ENCODE data around the gene SSC5D. TPM values are rescaled to one million over a fixed set of nuclear protein-coding genes. Genes with fewer than 3 reads are reported as not detected.
A peak's percentile ranks its signal among the peaks of the same experiment; 100 is the strongest.

Gene SSC5D
- total RNA-seq, 1 donor from 2014 or later: 0.33 TPM

DNA sequence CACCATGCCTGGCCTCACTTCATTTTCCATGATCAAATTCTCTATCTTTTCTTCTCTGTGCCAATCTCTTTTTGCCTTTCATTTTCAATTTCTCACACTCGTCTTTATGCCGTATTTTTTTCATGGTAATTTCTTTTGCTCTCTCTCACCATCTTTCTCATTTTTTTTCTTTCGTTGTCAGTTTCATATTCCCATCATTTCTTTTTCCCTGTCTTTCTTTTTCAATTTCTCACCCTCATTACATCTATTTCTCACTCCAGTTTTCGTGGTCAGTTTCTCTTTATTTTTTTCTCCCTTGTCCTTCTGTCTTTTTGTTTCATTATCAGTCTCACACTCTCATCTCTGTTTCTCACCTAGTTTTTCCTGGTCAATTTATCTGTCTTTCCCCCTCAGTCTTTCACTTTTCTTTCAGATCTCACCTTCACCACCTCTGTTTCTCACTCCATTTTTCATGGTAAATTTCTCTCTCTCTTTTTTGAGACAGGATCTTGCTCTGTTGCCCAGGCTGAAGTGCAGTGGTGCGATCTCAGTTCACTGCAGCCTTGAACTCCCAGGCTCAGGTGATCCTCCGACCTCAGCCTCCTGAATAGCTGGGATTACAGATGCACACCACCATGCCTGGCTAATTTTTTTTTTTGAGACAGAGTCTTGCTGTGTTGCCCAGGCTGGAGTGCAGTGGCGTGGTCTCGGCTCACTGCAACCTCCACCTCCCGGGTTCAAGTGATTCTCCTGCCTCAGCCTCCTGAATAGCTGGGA is 14.1 kb downstream of the SSC5D start:
- DNase-seq (ENCODE audit: low read depth): no peak
- H3K36me3 ChIP-seq (ENCODE audit: control insufficient read depth, insufficient read depth, low read length): peaks cover 2% of the 10 kb centered on the region
- no peaks in the 10 kb centered on the region for H3K27me3 ChIP-seq (ENCODE audit: control insufficient read depth, insufficient read depth, low read length)
- TF ChIP-seq, protein P1, sequence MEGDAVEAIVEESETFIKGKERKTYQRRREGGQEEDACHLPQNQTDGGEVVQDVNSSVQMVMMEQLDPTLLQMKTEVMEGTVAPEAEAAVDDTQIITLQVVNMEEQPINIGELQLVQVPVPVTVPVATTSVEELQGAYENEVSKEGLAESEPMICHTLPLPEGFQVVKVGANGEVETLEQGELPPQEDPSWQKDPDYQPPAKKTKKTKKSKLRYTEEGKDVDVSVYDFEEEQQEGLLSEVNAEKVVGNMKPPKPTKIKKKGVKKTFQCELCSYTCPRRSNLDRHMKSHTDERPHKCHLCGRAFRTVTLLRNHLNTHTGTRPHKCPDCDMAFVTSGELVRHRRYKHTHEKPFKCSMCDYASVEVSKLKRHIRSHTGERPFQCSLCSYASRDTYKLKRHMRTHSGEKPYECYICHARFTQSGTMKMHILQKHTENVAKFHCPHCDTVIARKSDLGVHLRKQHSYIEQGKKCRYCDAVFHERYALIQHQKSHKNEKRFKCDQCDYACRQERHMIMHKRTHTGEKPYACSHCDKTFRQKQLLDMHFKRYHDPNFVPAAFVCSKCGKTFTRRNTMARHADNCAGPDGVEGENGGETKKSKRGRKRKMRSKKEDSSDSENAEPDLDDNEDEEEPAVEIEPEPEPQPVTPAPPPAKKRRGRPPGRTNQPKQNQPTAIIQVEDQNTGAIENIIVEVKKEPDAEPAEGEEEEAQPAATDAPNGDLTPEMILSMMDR (IDR thresholded peaks at IDR 0.05; ENCODE audit: insufficient read depth, low read length, poor library complexity, severe bottlenecking): no peak
- no peak overlapping the region for H3K4me3 ChIP-seq (ENCODE audit: low read depth, low read length)

DNA sequence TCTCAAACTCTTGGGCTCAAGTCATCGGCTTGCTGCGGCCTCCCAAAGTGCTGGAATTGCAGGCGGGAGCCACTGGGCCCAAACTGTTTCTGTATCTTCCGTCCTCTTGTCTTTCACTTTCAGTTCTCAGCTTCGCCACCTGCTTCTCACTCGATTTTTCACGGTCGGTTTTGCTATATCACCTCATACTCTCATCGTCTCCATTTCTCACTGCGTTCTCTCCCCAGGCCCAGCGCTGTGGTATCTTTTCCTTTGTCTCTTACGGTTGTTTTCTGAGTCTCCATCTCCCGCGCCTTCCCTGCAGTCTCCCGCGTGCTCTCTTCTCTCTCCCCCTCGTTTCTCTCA is 14.9 kb downstream of the SSC5D start:
- H3K4me3 ChIP-seq (ENCODE audit: low read depth, low read length): no peak overlapping the region

DNA sequence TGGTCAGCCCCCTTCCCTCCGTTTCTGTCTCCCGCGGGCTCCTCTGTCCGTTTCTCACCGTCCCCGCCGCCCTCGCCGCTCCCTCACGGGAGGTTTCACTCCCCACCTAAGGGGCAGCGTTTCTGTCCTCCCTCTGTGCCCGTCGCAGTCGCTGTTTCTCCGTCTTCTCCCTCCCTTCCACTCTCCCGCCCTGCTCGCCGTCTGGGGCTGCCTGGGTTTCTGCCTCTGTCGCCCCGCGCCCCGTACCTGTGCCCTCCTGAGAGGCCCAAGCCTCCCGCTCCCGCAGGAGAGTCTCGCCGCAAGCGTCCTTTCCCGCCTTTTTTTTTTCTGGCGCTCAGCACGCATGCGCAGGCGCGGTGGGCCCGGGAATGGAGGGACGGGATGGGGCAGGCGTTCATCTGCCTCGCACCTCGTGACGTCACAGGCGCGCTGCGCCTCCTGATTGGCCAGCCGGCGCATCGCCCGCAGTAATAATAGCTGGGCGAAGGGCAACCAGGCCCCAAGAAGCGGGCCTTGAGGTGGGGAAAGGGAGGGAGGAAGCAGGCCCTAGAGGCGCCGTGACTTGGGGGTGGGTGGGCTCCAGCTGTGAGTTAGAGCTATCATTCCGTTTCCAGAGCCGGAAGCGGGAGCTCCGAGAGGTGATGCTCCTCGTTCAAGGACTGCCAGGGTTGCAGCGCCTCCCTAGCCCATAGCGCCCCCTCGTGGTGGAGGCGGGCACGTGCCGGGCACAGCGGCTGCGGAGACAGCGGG is 15.4 kb downstream of the SSC5D start:
- H3K27me3 ChIP-seq (ENCODE audit: control insufficient read depth, insufficient read depth, low read length): no peaks in the 10 kb centered on the region
- no peaks in the 10 kb centered on the region for H3K36me3 ChIP-seq (ENCODE audit: control insufficient read depth, insufficient read depth, low read length)
- H3K4me3 ChIP-seq (ENCODE audit: low read depth, low read length): peak overlapping the region; percentile 38
- TF ChIP-seq, protein P1 (IDR thresholded peaks at IDR 0.05; ENCODE audit: insufficient read depth, low read length, poor library complexity, severe bottlenecking): peak; percentile 99
- no peak for DNase-seq (ENCODE audit: low read depth)

More for the DNA sequence above, 14.9 kb downstream of the SSC5D start:
- TF ChIP-seq, protein P1 (IDR thresholded peaks at IDR 0.05; ENCODE audit: insufficient read depth, low read length, poor library complexity, severe bottlenecking): no peak
- Histone ChIP-seq H3K27me3 (ENCODE audit: control insufficient read depth, insufficient read depth, low read length) (no peaks in the 10 kb centered on the region), H3K36me3 (ENCODE audit: control insufficient read depth, insufficient read depth, low read length) (peaks cover under 1% of the 10 kb centered on the region)
- DNase-seq (ENCODE audit: low read depth): no peak

DNA sequence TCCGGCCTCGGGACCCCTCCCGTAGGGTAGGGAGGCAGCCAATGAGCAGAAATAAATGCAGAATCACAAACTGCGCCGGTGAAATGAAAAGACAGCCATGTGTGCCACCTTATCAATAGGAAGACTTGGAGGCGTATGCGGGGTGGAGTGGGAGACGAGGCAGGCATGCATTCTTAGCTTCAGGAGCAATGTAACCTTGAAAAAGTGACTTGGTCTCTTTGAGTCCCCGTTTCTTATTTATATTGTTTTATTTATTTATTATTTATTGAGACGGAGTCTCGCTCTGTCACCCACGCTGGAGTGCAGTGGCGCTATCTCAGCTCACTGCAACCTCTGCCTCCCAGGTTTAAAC is 16.0 kb downstream of the SSC5D start:
- DNase-seq (ENCODE audit: low read depth): no peak
- Histone ChIP-seq H3K4me3 (ENCODE audit: low read depth, low read length) (no peak overlapping the region), H3K27me3 (ENCODE audit: control insufficient read depth, insufficient read depth, low read length) (no peaks in the 10 kb centered on the region), H3K36me3 (ENCODE audit: control insufficient read depth, insufficient read depth, low read length) (no peaks in the 10 kb centered on the region)
- TF ChIP-seq, protein P1 (IDR thresholded peaks at IDR 0.05; ENCODE audit: insufficient read depth, low read length, poor library complexity, severe bottlenecking): no peak

DNA sequence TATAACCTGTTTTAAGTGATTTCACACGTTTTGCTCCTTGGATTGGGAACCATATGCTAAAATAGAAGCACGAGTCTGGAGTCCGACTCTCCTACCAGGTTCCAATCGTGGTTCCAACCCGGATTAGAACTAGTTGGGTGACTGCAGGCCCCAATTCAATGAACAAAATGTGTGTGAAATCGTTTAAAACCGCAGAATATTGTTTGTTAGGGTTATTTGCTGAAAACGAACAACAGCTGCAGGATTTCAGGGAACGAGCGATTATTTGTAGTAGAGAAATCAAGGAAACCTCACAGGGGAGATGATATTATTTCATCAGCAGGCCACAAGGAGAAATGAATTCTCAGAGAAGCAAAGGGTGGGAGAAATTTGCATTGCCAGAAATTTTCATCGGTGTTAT is 16.7 kb downstream of the SSC5D start:
- TF ChIP-seq, protein P1 (IDR thresholded peaks at IDR 0.05; ENCODE audit: insufficient read depth, low read length, poor library complexity, severe bottlenecking): no peak
- H3K27me3 ChIP-seq (ENCODE audit: control insufficient read depth, insufficient read depth, low read length): no peaks in the 10 kb centered on the region
- H3K4me3 ChIP-seq (ENCODE audit: low read depth, low read length): no peak overlapping the region
- DNase-seq (ENCODE audit: low read depth): no peak
- H3K36me3 ChIP-seq (ENCODE audit: control insufficient read depth, insufficient read depth, low read length): no peaks in the 10 kb centered on the region

Measured in kidney epithelial cell (primary cell).